Stimulated activated CD8-positive, alpha-beta memory T cell treated with anti-CD3 and anti-CD28 coated beads, Interleukin-4, amount 100 ng/mL, for 48 hours (primary cell): Measurements from ENCODE around the gene NSF.
A peak's percentile ranks its signal among the peaks of the same experiment; 100 is the strongest.
"Not testable (repeated sequence)": the region's sequence is repeated elsewhere in the genome, so short reads cannot be mapped to it uniquely, and the experiment has no call there.

ENCODE experiments used
- DNase-seq: peaks from one replicate; pipeline ENCODE4 v3.0.0-alpha.2; 2020

The NSF gene

GRCh38 chr17:46777943-46778915, 187.8 kb downstream of the NSF start:
- DNase-seq = no peak

- no peak for DNase-seq
These were observed 189.5 kb downstream of the NSF start for GRCh38 chr17:46780003-46780373.

GRCh38 chr17:46782250-46782953, 191.9 kb downstream of the NSF start:
- DNase-seq = peak; percentile 41

- DNase-seq = no peak
These were observed 192.6 kb downstream of the NSF start for GRCh38 chr17:46783031-46783593.

GRCh38 chr17:46785696-46786095, 195.2 kb downstream of the NSF start:
- DNase-seq = no peak

GRCh38 chr17:46787478-46787877, 197.0 kb downstream of the NSF start:
- no peak for DNase-seq

GRCh38 chr17:46788300-46788699, 197.8 kb downstream of the NSF start:
- no peak for DNase-seq

- no peak for DNase-seq
These were observed 198.3 kb downstream of the NSF start for GRCh38 chr17:46788796-46789195.

- DNase-seq = no peak
These were observed 199.1 kb downstream of the NSF start for GRCh38 chr17:46789610-46790009.

- DNase-seq = no peak
These were observed 199.7 kb downstream of the NSF start for GRCh38 chr17:46790216-46790615.

GRCh38 chr17:46791531-46791930, 201.1 kb downstream of the NSF start:
- DNase-seq = no peak

GRCh38 chr17:46792071-46792470, 201.6 kb downstream of the NSF start:
- DNase-seq = no peak

- not testable (repeated sequence) for DNase-seq
These were observed 202.6 kb downstream of the NSF start for GRCh38 chr17:46793023-46793422.

- no peak for DNase-seq
These were observed 203.1 kb downstream of the NSF start for GRCh38 chr17:46793541-46793940.

GRCh38 chr17:46794318-46794717, 203.8 kb downstream of the NSF start:
- no peak for DNase-seq

- no peak for DNase-seq
These were observed 205.0 kb downstream of the NSF start for GRCh38 chr17:46795379-46795952.

GRCh38 chr17:46796084-46796483, 205.6 kb downstream of the NSF start:
- no peak for DNase-seq

- DNase-seq = no peak
These were observed 206.1 kb downstream of the NSF start for GRCh38 chr17:46796524-46796923.

GRCh38 chr17:46796956-46797530, 206.6 kb downstream of the NSF start:
- DNase-seq = no peak

GRCh38 chr17:46800573-46800972, 210.1 kb downstream of the NSF start:
- no peak for DNase-seq

GRCh38 chr17:46802800-46803199, 212.3 kb downstream of the NSF start:
- DNase-seq = no peak

- no peak for DNase-seq
These were observed 213.1 kb downstream of the NSF start for GRCh38 chr17:46803544-46803943.

GRCh38 chr17:46805771-46806170, 215.3 kb downstream of the NSF start:
- no peak for DNase-seq
